Peyer's patch (tissue), 4 donors: ENCODE results near the gene RTN4IP1. TPM values are rescaled to one million over a fixed set of nuclear protein-coding genes. Genes with fewer than 3 reads are reported as not detected.
"Not testable (repeated sequence)": the region's sequence is repeated elsewhere in the genome, so short reads cannot be mapped to it uniquely, and the experiment has no call there.

Source experiments
- DNase-seq, 3 donors: peaks; one replicate each; pipeline ENCODE4 v3.0.0-alpha.2; 2017 to 2019
- H3K27ac ChIP-seq, 4 donors: fragments of 200-600 bp; sonication (generic); one replicate each; pipeline ENCODE4 v1.5.1; 2016 to 2019
- H3K27me3 ChIP-seq, 2 donors: fragments of 200-600 bp; sonication (generic); one replicate each; pipeline ENCODE4 v1.5.1; 2019
- H3K36me3 ChIP-seq, 3 donors: fragments of 200-600 bp; sonication (generic); one replicate each; pipeline ENCODE4 v1.5.1; 2016 to 2019
- H3K4me1 ChIP-seq, 4 donors: fragments of 200-600 bp; sonication (generic); one replicate each; pipeline ENCODE4 v1.5.1; 2016 to 2019
- H3K4me3 ChIP-seq, 4 donors: fragments of 200-600 bp; sonication (generic); 1 replicate in 3 of 4; 2 replicates in 1 of 4; pipeline ENCODE4 v1.5.1; 2016 to 2019; ENCODE audit warnings: mild to moderate bottlenecking in 1 of 4
- H3K9me3 ChIP-seq, 4 donors: fragments of 200-600 bp; sonication (generic); one replicate each; pipeline ENCODE4 v1.5.1; 2016 to 2019; ENCODE audit warnings: mild to moderate bottlenecking in 1 of 4
- CTCF ChIP-seq, 6 experiments: fragments of 450-650 bp in 4 of 6; fragments of 200-600 bp in 2 of 6; sonication (generic) in 1 of 6; IDR thresholded peaks; one replicate each; pipeline ENCODE4 v1.5.1; 2017 to 2019; ENCODE audit warnings: antibody characterized with exemption in 6 of 6, mild to moderate bottlenecking in 3 of 6, moderate library complexity in 1 of 6
- POLR2A ChIP-seq, 2 donors: fragments of 450-650 bp; IDR thresholded peaks; one replicate each; pipeline ENCODE4 v1.5.1; 2017; ENCODE audit warnings: antibody characterized with exemption in 2 of 2, mild to moderate bottlenecking in 2 of 2, moderate library complexity in 2 of 2
- total RNA-seq, 4 donors: library from RNA; depleted of rRNA; stranded (reverse); fragments of >200 nt; gene quantifications; one replicate each; pipeline ENCODE4 v1.1.0, GENCODE V29; 2016

RTN4IP1 gene
- total RNA-seq, 4 donors from 2014 or later = 4.1 to 6.3 (median 5.1) TPM

DNA sequence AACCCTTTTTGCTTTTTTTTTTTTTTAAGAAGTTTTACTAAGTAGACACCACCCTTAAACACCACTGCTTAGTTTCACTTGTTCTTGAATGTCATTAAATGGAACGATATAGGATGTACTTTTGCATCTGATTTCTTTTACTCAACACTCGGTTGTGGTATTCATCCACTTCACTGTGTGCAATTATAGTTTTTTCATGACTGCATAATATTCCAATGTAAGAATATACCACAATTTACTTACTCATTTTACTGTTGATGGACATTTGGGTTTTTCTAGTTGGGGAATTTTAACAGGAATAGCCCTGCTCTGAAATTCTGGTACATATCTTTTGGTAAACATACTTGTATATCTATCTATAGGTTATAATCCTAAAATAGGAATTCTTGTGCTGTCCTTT is 29.9 kb downstream of the RTN4IP1 start:
- TF ChIP-seq CTCF (IDR thresholded peaks at IDR 0.05) (no peak), POLR2A (IDR thresholded peaks at IDR 0.05) (no peak)
- no peaks in the 10 kb centered on the region for H3K4me1 ChIP-seq

GRCh38 chr6:106591111-106591825 is 38.0 kb downstream of the RTN4IP1 start:
- Histone ChIP-seq H3K36me3 (peaks cover 0 to 25% (median 0%) of the 10 kb centered on the region in 3 donors), H3K27me3 (no peaks in the 10 kb centered on the region), H3K4me1 (no peaks in the 10 kb centered on the region), H3K9me3 (no peaks in the 10 kb centered on the region), H3K27ac (no peak overlapping the region), H3K4me3 (no peak overlapping the region)
- TF ChIP-seq POLR2A (IDR thresholded peaks at IDR 0.05) = no peak
- no peak for TF ChIP-seq CTCF (IDR thresholded peaks at IDR 0.05)
- DNase-seq = no peak

More for the DNA sequence above, 29.9 kb downstream of the RTN4IP1 start:
- no peak overlapping the region for H3K4me3 ChIP-seq
- H3K9me3 ChIP-seq = no peaks in the 10 kb centered on the region
- no peak overlapping the region for H3K27ac ChIP-seq
- DNase-seq = no peak
- H3K36me3 ChIP-seq = peaks cover 0 to 4% (median 0%) of the 10 kb centered on the region in 3 donors
- H3K27me3 ChIP-seq = no peaks in the 10 kb centered on the region

DNA sequence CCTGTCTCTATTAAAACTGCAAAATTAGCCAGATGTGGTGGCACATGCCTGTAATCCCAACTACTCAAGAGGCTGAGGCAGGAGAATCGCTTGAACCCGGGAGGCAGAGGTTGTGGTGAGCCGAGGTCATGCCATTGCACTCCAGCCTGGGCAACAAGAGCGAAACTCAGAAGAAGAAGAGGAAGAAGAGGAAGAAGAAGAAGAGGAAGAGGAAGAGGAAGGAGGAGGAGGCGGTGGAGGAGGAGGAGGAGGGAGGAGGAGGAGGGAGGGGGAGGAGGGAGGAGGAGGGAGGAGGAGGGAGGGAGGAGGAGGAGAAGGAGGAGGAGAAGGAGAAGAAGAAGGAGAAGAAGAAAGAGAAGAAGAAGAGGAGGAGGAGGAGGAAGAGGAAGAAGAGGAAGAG is 40.4 kb downstream of the RTN4IP1 start:
- not testable (repeated sequence) for H3K4me3 ChIP-seq, H3K27me3 ChIP-seq, H3K27ac ChIP-seq, H3K4me1 ChIP-seq, H3K9me3 ChIP-seq, DNase-seq
- H3K36me3 ChIP-seq = peaks cover 0 to 25% (median 0%) of the 10 kb centered on the region in 3 donors

DNA sequence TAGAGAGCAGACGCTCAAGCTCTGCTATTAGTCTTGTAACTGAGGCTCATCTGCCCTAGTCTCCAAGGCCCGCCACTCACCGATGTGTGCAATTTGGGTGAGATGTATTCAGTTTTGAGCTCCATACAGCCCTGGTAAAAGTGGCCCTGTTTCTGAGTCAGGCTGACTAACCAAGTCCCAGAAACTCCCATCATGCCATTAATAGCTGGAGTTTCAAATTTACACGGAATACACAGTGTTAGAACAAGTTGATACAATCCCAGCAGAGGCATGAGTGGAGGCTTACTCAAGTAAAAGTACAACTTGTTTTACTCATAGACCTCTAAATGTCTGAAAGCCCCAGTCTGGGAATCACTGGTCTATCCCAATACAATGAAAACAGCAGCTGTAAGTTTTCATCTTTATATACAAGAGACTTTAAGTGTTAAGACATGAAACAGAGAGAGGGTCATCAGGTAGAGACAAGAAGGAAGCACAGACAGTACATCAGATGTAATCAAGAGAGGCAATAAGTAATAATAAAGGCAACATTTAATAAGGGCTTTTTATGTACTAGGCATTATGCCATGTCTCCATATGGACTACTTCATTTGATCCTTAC is 42.4 kb downstream of the RTN4IP1 start:
- Histone ChIP-seq H3K36me3 (peaks cover 0 to 35% (median 0%) of the 10 kb centered on the region in 3 donors), H3K27me3 (no peaks in the 10 kb centered on the region), H3K27ac (no peak overlapping the region), H3K4me3 (no peak overlapping the region), H3K9me3 (no peaks in the 10 kb centered on the region), H3K4me1 (no peaks in the 10 kb centered on the region)
- DNase-seq = no peak
- TF ChIP-seq CTCF (IDR thresholded peaks at IDR 0.05) = no peak

DNA sequence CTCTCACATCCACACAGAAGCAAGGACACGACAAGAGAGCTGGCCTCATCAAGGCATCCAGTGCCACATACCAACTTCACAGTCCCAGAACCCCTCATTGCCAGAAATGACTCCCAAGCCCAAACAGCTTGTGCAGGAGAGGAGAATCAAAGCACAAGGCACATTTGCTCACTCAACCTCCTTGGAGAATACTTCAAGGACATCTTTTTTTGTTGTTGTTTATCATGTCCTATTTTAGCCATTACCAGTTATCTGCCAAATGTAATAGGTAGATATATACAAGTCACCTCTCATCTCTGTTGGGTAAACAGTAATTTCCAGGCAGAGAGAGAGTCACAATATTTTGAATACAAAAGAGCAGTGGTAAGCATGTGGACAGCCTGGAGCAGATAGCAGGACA is 47.8 kb downstream of the RTN4IP1 start:
- peaks cover 0 to 21% (median 0%) of the 10 kb centered on the region in 3 donors for H3K36me3 ChIP-seq
- DNase-seq = no peak
- no peaks in the 10 kb centered on the region for H3K27me3 ChIP-seq
- H3K27ac ChIP-seq = no peak overlapping the region
- H3K4me3 ChIP-seq = no peak overlapping the region
- TF ChIP-seq CTCF (IDR thresholded peaks at IDR 0.05) (no peak), POLR2A (IDR thresholded peaks at IDR 0.05) (no peak)
- no peaks in the 10 kb centered on the region for H3K9me3 ChIP-seq
- no peaks in the 10 kb centered on the region for H3K4me1 ChIP-seq

DNA sequence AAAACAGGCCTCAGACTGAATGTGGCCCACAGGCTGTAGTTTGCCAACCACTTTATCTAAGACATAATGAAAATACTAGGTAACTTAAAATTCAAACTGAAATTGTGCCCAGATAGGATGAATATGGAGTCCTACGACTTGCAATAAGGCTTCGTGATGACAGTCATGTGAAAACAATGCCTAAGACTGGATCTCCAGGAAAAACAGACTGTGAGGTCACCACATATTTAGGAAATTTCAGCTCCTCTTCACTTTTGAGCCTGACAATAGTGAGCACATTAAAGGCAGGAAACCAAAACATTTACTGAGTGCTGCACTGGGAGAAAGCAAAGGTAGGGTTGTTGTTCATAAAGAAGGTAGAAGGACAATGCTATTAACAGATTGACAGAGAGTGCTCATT is 50.0 kb downstream of the RTN4IP1 start:
- no peaks in the 10 kb centered on the region for H3K4me1 ChIP-seq
- H3K36me3 ChIP-seq = peaks cover 0 to 24% (median 0%) of the 10 kb centered on the region in 3 donors
- DNase-seq = no peak
- no peaks in the 10 kb centered on the region for H3K9me3 ChIP-seq
- H3K27ac ChIP-seq = no peak overlapping the region
- TF ChIP-seq POLR2A (IDR thresholded peaks at IDR 0.05) (no peak), CTCF (IDR thresholded peaks at IDR 0.05) (no peak)
- no peak overlapping the region for H3K4me3 ChIP-seq
- no peaks in the 10 kb centered on the region for H3K27me3 ChIP-seq
